HG03342 (cell line): ENCODE data around the gene COP1.
"Not testable (repeated sequence)": the region's sequence is repeated elsewhere in the genome, so short reads cannot be mapped to it uniquely, and the experiment has no call there.

ENCODE experiments used
- ATAC-seq: cut with Tn5 transposase; IDR thresholded peaks from one replicate; pipeline ENCODE4 v1.9.1; 2021; ENCODE audit warnings: mild to moderate bottlenecking, moderate library complexity; ENCODE audit not compliant: unreplicated experiment

The COP1 gene

DNA sequence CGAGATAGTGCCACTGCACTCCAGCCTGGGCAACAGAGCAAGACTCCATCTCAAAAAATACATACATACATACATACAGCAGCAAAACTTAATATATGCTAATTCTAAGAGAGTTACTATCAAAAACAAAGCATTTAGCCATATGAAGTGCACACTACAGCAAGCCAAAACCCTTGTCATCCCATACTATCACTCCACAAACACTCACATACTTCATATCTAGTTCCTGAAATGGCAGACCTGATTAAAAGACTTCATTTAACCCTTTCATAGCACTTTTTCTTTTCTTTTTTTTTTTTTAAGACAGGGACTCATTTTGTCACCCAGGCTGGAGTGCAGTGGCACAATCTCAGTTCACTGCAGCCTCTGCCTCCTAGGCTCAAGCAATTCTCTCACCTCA is 65.6 kb downstream of the COP1 start:
- ATAC-seq = no peak

DNA sequence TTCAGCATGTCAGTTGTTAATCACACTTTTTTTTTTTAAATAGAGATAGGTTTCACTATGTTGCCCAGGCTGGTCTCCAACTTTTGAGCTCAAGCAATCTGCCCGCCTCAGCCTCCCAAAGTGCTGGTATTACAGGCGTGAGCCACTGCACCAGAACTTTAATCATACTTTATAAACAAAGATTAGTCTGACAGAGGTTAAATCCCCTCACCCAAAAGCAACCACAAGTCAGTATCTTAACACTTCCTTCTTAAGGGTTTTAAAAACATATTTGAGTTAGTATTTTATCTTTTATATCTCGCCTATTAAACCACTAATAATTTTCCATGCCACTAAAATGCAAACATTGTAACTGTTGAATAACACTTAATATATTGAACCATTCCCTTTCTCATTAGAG is 70.2 kb downstream of the COP1 start:
- no peak for ATAC-seq

DNA sequence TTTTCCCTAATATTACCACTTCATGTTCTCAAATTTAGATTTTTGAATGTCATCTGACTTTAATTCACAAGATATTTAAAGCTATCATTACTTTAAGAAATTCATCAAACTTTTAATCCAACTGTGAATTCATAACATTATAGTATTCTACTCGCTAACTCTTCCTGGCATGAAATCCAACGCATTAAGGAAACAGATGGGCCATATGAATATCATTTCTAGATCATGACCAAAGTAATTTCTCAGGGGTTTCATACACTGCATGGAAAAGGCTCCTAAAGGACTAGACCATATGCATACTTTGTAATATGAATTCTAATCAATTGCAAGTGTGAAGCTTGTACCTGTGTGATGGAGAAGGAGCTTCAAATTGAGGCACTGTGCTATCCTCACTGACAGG is 72.4 kb downstream of the COP1 start:
- no peak for ATAC-seq

DNA sequence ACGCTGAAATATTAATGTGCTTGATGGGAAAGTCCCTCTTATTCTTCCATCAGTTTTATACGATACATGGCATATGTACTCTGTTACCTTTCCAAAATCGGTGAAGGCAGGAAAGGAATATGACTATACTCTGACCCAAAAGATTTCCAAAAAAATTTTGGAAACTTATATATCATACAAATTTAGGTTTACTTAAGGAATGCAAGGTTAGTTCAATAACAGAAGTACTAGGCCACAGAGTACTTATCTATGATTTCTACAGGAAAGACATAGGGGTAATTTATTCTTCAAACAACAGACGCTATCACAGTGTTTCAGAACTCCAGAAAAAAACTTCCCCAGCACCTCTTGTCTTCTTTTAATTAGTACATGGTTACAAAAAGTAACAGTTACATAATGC is 84.8 kb downstream of the COP1 start:
- no peak for ATAC-seq

DNA sequence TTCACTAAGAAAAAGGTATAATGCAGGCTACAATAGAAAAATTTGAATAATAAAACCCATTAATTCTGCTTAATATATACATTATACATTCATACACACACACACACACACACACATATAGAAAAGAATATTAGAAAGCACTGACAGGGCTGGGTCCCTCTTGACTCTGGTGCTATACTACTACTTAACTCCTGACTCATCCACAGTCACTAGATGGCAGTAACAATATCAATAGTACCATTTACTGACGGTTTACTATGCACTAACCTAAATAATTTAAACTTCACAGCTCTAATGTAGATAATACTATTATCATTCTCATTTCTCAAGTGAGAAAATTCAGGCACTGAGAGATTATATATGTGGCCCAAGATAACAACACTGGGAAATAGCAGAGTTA is 87.5 kb downstream of the COP1 start:
- ATAC-seq = no peak

DNA sequence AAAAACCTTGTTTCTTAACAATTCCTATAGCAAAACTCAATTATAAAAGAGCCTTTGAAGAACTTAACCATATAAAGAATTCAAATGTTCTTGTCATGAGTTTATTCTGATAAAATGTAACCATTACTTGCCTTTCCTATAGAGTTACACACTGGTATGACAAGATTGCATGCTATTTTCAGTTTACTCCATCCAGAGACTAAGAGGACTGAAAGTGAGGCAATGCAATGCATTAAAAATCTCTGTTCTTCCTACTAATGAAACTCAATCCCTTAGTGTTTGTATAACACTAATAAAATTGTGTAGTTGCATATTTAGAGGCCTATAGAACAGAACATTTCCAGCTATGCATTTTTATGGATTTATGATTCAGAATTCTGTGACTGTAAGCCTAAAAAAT is 88.1 kb downstream of the COP1 start:
- ATAC-seq = no peak

DNA sequence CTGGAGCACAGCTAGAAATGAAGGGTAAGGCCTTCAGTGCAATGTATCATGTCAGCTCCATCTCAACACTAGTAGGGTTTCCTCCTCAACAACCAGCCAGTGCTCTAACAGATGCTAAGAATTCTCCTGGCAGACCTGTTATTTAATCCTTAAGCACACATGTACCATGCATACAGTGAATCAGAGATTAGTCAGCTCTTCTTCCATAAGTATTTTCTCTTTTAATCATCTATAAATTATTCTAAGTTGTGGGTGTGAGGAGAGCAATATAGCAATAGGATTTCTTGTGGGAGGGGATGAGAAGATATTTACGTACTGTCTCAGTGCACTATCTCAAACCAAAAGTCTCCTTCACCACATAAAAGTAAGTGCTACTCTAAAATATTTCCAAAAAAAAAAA is 95.3 kb downstream of the COP1 start:
- ATAC-seq = no peak

DNA sequence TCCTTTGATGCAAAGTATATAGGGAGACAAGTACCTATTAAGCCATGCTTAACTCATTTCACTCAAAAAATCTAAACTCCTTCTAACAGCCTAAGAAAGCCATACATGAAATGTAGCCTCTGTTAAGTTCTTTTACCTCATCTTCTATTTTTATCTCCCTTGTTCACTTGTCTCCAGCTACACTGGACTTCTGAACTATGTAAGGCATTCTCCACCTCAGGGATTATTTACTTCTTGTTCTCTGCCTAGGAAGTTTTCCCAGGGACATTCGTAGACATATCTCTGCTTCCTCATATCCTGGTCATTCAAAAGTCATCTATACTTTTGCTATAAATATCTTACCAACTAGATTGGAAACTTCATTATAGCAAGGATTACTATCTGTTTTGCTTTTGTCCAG is 96.9 kb downstream of the COP1 start:
- ATAC-seq = no peak

DNA sequence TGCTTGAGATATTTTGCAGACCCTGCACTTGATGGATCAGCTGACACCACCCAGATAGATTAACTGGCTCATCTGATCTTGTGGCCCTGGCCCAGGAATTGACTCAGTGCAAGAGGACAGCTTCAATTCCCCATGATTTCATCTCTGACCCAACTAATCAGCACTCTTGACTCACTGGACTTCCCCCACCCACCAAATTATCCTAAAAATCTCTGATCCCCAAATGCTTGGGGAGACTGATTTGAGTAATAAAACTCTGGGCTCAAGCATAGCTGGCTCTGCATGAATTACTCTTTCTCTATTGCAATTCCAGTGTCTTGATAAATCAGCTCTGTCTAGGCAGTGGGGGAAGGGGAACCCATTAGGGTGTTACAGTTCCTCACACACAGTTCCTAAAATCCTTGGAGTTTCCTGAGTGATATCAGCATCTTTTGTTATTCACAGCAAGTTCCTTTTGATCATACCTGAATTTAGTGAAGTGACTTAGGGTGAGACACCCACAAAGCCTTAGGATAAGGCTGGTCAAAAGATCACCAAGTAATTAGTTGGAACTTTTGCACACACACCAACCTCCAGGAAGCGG is 104.2 kb downstream of the COP1 start:
- no peak for ATAC-seq

DNA sequence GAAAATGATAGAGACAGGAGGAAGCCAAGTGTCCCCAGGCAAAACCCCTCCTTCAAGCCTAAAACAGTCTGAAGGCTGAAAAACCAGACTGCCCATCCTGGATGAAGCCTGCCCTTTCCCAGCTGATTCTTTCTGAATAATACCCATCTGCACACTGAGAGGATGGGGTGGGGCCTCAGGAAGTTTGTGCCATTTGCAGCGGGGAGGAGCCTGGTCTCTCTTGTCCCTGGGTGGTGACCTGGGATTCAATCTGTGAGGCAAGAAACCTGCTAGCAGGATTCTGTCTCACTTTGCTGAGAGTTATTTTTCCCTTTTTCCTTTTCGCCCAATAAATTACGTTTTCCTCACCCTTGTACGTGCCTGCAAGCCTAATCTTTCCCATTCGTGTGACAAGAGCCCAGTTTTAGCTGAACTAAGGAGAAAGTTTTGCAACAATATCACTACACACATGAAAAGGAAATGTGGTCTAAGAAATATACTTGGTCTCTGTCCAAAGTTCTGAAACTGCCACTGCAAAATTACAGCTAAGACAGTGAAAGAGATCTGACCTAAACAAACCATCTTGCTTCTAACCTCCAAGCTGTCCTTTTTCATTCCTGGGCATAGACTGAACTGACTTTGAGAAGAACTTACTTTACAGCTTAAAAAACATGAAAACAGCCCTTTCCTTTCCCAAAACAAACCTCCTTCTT is 105.0 kb downstream of the COP1 start:
- no peak for ATAC-seq

DNA sequence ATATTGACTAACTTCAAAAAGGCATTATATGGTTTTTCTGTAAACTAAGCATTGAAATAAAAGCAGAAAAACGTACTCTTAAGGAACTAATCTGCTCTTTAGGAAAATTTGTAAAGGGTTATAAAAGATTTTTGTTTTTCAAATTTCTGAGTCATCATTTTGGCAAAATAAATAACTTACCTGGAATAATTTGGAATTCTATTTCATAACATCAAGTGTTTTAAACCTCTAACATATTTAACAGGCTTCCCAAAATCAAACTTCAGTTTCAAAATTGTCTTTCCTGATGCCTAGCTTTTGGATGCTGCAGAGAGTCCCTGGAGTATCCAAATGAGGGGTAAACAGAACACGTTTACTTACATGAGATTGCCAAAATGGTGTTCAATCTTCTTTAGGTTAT is 108.5 kb downstream of the COP1 start:
- no peak for ATAC-seq

DNA sequence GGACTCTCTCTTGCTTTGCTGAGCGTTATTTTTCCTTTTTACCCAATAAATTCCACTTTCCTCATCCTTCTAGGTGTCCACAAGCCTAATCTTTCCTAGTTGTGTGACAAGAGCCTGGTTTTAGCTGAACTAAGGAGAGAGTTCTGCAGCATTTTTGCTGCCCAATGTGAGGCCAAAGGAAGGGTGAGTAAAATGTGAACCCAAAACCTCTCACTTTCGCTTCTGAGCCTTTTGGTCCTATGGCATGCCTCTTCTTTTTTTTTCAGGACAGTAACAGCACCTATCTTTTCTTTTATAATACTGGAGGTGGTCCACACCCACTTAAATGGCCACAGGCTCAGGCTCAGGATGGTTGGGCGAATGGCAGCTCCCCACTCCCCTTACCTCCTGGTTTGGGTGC is 111.1 kb downstream of the COP1 start:
- ATAC-seq = no peak

DNA sequence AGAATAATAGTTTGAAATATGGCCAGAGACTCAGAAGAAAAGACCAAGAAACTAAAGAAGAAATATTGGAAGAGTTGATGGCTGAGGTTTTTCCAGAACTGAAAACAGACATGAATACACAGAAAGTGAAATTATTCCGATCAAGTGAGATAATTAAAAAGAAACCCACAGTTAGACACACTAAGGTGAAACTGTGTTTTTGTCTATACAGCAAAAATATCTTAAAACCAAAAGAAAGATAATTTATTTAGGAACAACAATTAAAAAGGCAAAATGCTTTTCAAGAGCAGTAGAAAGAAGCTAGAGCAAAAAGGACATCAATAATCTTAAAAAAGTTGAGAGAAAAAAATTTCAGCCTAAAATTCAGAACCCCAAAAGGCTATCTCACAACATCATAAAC is 116.3 kb downstream of the COP1 start:
- ATAC-seq = no peak

DNA sequence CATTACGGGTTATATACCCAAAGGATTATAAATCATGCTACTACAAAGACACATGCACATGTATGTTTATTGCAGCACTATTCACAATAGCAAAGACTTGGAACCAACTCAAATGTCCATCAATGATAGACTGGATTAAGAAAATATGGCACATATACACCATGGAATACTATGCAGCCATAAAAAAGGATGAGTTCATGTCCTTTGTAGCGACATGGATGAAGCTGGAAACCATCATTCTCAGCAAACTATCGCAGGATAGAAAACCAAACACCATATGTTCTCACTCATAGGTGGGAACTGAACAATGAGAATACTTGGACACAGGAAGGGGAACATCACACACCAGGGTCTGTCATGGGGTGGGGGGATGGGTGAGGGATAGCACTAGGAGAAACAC is 119.3 kb downstream of the COP1 start:
- ATAC-seq = not testable (repeated sequence)

DNA sequence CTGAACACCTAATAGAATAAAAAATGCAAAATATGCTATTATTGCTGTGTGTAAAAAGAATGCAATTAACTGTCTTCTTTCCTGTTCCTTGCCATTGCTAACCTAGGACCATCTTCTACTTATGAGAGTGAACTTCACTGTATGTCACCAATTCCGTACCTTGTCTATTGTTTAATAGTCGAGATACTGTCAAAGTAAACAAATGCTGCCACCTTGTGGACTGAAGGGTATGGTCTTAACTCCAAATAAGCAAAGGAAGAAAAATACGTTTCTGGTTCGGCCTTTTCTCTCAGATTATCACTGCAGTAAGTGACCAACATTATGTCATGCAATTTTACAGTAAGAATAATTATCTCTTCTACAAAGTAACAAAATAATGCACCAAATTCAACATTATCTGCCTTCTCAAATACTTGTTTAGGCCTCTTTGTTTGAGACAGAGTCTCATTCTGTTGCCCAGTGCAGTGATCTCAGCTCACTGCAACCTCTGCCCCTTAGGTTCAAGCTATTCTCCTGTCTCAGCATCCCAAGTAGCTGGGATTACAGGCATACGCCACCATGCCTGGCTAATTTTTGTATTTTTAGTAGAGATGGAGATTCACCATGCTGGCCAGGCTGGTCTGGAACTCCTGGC is 133.4 kb downstream of the COP1 start:
- no peak for ATAC-seq

DNA sequence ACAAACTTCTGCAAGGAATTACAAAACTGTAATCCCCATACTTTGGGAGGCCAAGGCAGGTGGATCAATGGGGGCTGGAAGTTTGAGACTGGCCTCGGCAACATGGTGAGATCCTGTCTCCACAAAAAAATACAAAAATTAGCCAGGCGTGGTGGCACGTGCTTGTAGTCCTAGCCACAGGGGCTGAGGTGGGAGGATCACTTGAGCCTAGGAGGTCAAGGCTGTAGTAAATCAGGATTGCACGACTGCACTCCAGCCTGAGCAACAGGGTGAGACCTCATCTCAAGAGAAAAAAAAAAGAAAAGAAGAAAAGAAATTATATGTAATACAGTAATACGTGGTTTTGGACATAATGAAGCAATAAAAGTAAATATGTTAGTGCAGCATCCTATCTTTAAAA is 138.2 kb downstream of the COP1 start:
- no peak for ATAC-seq

DNA sequence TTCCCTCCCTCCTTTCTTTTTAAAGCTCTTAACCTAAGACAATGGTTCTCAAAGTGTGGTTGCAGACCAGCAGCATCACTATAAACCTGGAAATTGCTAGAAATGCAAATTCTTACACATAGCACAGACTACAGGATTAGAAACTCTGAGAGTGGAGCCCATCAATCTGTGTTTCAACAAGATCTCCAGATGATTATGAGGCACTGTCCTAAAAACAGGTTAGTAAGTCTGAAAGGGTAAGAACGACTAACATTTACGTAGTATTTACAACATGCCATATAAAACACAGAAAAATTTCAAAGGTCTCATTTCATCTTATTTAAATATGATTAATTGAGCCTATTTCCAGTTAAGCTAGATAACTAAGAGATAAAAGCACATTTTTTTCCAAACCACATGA is 138.8 kb downstream of the COP1 start:
- no peak for ATAC-seq

DNA sequence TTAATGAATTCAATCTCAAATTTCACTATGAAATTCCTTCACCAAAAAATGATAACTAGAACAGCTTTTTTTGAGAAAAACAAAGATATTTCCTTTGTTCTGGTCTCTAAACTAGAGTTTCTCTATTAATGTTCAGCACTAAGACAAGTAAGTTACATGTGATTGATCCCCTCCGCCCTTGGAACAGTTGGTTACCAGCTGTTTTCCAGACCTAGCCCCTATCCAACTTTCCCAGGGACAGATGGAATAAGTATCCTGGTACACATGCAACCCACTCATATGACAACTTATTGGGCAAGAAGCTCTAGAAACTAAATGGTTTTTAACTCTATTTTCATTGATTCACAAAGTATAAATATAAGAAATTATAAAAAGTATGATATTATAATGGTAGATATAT is 140.4 kb downstream of the COP1 start:
- no peak for ATAC-seq

DNA sequence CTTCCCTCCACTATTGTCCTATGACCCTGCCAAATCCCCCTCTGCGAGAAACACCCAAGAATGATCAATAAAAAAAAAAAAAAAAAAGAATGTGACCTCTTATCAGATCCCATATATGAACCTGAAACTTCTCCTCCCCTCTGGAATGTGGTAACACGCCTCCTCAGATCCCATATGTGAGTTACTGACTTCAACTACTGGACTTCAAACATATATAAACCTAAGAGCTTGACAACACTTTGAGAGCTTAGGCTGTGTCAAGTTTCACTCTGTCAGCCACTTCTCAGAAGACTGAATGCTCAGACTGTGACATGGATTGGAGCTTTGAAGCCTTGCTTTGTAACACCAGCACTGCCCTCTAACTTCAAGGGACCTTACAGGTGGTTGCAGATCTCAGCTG is 148.4 kb downstream of the COP1 start:
- ATAC-seq = no peak

DNA sequence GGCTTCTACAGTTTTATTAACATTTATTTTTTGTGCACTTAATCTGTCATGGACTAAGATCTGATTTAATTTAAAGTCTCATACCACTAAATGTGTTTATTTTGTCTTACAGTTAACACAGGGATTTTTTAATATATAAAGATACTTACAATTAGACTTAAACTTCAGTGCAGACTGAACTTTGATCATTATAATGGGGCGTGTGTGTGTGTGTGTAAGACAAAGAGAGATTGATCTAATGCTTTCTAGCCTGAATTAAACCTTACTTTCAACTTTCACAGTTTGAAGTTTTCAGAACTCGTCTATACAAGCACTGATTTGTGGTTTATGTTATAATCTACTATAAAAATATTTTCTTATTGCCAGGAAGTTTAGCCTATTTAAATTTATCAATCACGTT is 150.8 kb downstream of the COP1 start:
- no peak for ATAC-seq

DNA sequence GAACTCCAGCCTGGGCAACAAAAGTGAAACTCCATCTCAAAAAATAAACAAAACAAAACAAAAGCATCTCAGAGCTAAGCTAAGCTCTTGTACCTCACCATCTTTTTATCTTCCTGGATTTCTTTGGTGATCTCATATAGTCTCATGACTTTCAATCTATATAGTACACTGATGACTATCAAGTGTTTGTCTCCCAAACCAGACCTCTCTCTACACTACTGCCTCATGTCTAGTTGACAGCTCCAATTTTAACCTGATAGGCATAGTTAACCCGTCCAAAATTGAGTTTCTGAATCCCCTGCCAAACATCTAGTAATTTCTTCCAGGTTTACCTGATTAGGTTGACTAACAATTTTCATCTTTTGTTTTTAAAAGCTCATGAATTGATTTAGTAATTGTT is 151.7 kb downstream of the COP1 start:
- ATAC-seq = no peak

DNA sequence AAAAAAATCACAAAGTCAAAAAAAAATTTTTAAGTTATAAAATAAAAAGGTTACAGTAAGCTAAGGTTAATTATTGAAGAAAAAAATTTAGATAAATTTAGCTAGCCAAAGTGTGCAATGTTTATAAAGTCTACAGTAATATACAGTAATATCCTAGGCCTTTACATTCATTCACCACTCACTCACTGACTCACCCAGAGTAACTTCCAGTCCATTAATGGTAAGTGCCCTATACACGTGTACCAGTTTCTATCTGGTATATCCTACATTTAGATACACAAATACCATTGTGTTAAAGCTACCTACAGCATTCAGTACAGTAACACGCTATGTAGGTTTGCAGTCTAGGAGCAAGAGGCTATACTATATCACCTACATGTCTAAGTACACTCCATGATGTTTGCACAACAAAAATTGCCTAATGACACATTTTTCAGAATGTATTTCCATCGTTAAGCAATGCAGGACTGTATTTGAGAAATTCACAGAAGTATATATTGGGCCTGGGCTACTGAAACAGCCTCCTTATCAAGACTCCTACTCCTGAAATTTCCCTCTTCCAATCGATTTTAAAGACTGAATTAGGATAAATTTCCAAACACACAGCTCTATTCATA is 155.1 kb downstream of the COP1 start:
- no peak for ATAC-seq
